Stimulated activated CD8-positive, alpha-beta memory T cell treated with anti-CD3 and anti-CD28 coated beads, Interleukin-7, amount 100 ng/mL, for 48 hours (primary cell): ENCODE data around the gene SLC1A4.
"Not testable (repeated sequence)": the region's sequence is repeated elsewhere in the genome, so short reads cannot be mapped to it uniquely, and the experiment has no call there.

ENCODE experiments used
- DNase-seq, 2 donors: peaks; one replicate each; pipeline ENCODE4 v3.0.0-alpha.2; 2020; ENCODE audit warnings: low read depth in 1 of 2; ENCODE audit errors: extremely low read depth in 1 of 2

Gene SLC1A4

GRCh38 chr2:64990876-64991275 is 1.7 kb downstream of the SLC1A4 start:
- no peak for DNase-seq

DNA sequence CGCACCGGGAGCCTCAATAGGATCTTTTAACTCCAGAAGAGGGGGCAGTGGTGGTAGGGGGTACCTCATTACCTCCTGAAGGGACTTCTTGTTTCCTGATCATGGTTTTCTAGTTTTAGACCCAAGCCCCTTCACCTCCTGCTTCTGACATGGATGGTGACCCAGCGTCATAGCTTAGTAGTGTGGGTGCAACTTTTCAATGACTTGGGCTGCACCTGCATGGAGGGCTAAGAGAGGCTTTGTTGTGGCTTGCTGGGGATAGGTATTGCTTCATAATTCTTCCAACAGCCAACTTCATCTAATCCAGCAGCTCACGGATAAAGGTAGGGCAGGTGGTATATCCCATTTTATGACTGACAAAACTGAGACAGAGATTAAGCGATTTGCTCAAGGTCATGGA is 3.0 kb downstream of the SLC1A4 start:
- DNase-seq = no peak

DNA sequence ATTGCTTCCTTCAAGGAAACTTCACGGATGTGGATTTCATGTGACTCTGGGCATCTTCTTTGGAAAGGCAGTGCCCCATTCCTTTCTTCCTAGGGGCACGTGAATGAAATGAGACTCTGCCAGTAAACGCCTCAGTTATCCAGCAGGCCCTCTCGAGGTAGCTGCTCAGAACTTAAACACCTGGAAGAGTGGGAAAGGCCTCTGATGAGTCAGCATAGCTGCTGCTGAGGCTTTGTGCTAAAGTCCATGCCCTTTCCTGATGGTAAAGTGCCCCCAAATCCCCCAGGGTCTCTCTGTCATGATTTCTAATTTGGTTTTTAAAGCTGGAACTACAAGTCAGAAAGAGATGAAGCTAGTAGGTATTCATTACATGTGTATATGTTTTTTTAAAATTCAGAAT is 3.8 kb downstream of the SLC1A4 start:
- no peak for DNase-seq

GRCh38 chr2:64995041-64995440 is 5.8 kb downstream of the SLC1A4 start:
- no peak for DNase-seq

DNA sequence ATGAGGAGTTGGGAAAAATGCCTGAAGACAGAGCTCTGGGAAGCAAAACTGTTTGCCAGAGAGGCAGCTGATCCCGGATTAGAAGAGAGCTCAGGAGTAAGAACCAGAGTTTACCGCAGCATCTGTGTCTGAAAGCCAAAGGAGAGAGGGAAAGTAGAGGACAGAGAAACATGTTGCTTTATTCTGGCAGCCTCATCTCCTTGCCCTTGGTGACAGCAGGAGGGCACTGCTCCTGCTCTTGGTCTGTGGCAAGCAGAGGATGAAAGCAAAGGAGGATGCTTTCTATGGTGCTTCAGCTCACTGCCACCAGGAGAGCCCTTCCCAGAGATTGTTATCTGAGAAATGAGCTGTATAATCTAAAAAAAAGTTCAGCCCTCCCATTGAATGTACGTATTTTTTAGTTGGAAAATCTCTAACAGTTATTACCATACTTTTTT is 7.7 kb downstream of the SLC1A4 start:
- DNase-seq = no peak

GRCh38 chr2:64998658-64999061 is 9.5 kb downstream of the SLC1A4 start:
- DNase-seq = no peak

- no peak for DNase-seq
These were observed 10.6 kb downstream of the SLC1A4 start for GRCh38 chr2:64999754-65000153.

DNA sequence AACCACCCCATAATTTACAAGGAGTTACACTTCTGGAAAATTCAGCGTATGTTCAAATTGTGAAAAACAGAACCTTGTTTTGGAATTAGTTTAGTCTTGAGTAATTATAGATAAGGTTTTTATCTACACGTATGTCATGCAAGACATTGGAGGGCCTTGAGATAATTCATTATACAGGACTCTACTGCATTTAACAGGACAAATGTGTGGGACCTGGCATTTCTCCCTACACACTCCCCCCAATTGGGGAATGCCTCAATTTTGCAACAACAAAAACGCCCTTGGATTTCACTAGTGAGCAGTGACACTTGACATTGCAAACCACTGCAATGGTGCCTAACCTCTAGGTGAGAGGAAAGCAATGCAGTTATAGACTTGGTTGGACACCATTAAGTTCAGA is 11.4 kb downstream of the SLC1A4 start:
- no peak for DNase-seq

- no peak for DNase-seq
These were observed 13.8 kb downstream of the SLC1A4 start for GRCh38 chr2:65003037-65003436.

GRCh38 chr2:65004232-65004631 is 15.0 kb downstream of the SLC1A4 start:
- not testable (repeated sequence) for DNase-seq

- no peak for DNase-seq
These were observed 24.6 kb downstream of the SLC1A4 start for GRCh38 chr2:65013776-65014175.

GRCh38 chr2:65015731-65016130 is 26.5 kb downstream of the SLC1A4 start:
- no peak for DNase-seq

DNA sequence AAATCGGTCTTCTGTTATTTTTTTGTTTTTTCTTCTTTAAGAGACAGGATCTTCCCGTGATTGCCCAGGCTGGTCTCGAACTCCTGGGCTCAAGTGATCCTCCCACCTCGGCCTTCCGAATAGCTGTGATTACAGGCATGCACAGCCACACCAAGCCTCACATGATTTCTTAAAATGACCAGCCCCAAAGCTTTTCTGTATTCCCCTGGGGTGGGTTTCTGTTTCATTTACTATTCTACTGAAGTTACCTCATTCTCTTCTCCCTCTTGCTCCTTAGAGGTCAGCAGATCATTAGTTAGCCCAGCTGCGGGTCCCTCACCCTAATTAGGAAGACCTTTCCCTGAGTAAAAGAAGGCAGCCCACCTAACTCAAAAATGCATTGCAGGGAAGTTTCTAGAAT is 27.6 kb downstream of the SLC1A4 start:
- no peak for DNase-seq

DNA sequence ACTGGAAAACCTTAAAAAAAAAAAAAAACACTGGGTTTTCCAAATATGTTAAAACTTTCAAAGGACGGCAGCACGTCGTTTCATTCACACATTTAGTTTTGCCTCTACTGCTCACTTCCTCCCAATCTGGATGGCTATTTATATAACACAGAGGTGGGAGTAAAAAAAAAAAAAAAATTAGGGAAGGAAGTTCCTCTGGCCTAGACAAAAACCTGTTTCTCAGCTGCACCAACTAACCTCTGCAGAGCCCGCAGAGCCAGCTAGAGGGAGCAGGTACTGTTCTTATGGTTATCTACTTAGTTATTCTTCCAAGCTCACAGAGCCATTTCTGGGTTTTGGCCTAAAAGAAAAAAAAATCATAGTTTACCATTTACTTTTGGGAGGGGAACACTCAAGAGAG is 28.1 kb downstream of the SLC1A4 start:
- DNase-seq = no peak

DNA sequence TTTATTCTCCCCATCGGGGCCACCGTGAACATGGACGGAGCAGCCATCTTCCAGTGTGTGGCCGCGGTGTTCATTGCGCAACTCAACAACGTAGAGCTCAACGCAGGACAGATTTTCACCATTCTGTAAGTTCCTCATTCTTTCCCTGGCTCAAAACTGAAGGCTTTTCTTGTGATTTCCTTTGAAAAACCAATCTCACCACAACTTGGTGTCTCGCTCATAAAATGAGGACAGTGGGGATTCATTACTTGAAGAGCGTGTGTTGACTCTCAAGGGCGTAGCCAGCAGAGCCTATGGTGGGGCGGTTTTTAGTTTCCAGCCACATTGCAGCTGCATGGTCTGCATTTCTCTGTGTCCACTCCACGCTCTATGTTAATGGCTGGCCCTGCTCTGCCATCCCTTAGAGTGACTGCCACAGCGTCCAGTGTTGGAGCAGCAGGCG is 29.0 kb downstream of the SLC1A4 start:
- DNase-seq = no peak

DNA sequence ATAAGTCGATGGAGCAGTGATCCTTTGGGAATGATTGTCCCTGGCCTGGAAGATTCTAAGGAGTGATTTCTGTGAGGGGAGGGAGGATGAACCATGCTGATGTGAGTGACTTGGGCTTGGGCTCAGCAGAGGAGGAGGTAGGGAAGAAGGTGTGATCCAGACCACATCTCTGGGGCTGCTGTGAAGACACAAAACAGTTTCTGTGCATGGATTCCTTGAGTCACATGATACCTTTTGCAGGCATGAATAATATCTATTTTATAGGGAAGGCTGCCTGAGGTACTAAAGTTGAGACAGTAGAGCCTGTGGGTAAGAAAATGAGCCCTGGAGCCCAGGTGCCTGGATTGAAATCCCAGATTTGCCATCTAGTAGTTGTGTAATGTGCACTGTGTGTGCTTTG is 29.8 kb downstream of the SLC1A4 start:
- DNase-seq = no peak

GRCh38 chr2:65019675-65020195 is 30.5 kb downstream of the SLC1A4 start:
- no peak for DNase-seq

DNA sequence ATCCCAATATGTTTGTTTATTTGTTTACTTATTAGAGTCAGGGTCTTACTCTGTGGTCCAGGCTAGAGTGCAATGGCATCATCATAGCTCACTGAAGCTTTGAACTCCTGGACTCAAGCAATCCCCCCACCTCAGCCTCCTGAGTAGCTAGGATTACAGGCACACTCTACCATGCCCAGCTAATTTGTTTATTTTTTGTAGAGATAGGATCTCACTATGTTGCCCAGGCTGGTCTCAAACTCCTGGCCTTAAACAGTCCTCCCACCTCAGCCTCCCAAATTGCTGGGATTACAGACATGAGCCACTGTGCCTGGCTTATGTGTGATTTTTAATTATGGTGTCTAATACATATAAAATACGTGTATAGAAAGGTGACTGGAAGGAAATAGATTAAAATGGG is 31.1 kb downstream of the SLC1A4 start:
- DNase-seq = not testable (repeated sequence)

DNA sequence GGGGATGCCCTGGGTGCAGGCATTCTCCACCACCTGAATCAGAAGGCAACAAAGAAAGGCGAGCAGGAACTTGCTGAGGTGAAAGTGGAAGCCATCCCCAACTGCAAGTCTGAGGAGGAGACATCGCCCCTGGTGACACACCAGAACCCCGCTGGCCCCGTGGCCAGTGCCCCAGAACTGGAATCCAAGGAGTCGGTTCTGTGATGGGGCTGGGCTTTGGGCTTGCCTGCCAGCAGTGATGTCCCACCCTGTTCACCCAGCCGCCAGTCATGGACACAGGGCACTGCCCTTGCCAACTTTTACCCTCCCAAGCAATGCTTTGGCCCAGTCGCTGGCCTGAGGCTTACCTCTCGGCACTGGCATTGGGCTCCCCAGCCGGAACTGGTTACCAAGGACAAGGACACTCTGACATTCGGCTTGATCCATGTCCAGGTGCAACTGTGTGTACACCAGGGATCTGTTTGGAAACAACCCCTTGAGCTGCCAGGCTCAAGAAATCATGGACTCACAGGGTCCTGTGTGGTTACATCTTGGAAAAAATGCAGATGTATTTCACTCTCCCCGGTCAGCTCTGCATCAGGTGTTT is 31.8 kb downstream of the SLC1A4 start:
- no peak for DNase-seq

- DNase-seq = no peak
These were observed 32.5 kb downstream of the SLC1A4 start for GRCh38 chr2:65021709-65022108.

DNA sequence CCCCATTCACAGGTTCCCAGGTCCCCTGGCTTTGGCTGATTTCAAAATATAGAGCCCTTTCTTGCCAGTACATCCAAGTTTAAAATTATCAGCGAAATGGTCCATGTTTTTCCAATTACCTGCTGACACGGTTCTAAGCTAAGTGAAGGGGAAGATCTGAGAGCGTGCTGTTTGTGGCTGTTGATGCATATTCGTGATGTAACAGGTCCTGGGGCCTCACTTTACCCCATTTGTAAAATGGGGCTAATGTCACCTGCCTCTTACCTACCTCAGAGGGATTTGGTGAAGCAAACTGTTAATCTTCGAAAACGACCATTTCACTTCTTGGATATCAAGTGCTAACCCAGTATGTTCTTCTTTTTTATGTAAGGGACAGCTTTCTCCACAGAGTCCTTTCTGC is 33.0 kb downstream of the SLC1A4 start:
- no peak for DNase-seq

GRCh38 chr2:65023742-65024141 is 34.5 kb downstream of the SLC1A4 start:
- DNase-seq = no peak

DNA sequence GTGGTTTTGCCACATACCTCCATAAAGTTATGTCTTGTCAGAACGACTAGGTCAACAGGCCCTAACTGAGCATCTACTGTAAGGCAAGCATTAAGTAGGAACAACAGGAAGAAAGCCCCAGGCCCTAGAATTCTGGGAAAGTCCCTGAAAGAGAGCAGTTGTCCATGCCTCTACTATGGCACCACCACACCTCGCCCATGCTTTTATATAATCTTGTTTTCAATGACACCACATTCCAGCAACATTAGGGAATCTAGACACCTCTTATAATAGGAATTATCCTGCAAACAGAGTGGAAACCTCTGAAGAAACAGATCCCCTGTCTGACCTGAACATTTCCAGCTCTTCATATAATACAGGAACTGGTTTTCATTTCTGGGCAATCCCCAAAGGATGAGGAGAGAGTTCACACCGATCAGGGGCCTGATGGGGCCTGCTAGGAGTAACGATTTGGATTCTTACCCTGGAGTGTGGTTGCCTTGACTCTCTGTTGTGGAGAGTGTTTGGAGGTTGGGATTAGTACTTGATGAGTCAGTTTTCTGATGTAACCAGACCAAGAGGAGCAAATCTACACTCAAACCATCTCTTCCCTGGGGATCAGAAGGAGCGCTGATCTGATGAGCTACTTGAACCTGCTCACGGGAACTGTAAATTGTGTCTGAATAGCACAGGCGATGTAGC is 35.1 kb downstream of the SLC1A4 start:
- DNase-seq = no peak
